ENCODE results near the gene OXCT1. TPM values are rescaled to one million over a fixed set of nuclear protein-coding genes. Genes with fewer than 3 reads are reported as not detected.

OXCT1 gene
- total RNA-seq, 1 donor from 2014 or later = 16.2 TPM

- Histone ChIP-seq H3K27me3 (no peaks in the 10 kb centered on the region), H3K4me1 (no peaks in the 10 kb centered on the region), H3K4me3 (no peak overlapping the region), H3K27ac (no peak overlapping the region), H3K9me3 (no peaks in the 10 kb centered on the region), H3K36me3 (no peaks in the 10 kb centered on the region)
- DNase-seq (no peak), ATAC-seq (no peak)
- TF ChIP-seq, protein P1, sequence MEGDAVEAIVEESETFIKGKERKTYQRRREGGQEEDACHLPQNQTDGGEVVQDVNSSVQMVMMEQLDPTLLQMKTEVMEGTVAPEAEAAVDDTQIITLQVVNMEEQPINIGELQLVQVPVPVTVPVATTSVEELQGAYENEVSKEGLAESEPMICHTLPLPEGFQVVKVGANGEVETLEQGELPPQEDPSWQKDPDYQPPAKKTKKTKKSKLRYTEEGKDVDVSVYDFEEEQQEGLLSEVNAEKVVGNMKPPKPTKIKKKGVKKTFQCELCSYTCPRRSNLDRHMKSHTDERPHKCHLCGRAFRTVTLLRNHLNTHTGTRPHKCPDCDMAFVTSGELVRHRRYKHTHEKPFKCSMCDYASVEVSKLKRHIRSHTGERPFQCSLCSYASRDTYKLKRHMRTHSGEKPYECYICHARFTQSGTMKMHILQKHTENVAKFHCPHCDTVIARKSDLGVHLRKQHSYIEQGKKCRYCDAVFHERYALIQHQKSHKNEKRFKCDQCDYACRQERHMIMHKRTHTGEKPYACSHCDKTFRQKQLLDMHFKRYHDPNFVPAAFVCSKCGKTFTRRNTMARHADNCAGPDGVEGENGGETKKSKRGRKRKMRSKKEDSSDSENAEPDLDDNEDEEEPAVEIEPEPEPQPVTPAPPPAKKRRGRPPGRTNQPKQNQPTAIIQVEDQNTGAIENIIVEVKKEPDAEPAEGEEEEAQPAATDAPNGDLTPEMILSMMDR (IDR thresholded peaks at IDR 0.05) = no peak
- intact Hi-C loops (cut with DNase I) = no loop called here
Measured at GRCh38 chr5:41885286-41885685, 15.1 kb upstream of the OXCT1 start.

GRCh38 chr5:41883936-41884335 lies 13.7 kb upstream of the OXCT1 start:
- intact Hi-C loops (cut with DNase I) = no loop called here
- no peaks in the 10 kb centered on the region for H3K27me3 ChIP-seq
- no peaks in the 10 kb centered on the region for H3K36me3 ChIP-seq
- DNase-seq (no peak), ATAC-seq (no peak)
- H3K4me3 ChIP-seq = no peak overlapping the region
- TF ChIP-seq, protein P1 (IDR thresholded peaks at IDR 0.05) = no peak
- no peaks in the 10 kb centered on the region for H3K9me3 ChIP-seq
- no peak overlapping the region for H3K27ac ChIP-seq
- no peaks in the 10 kb centered on the region for H3K4me1 ChIP-seq

DNA sequence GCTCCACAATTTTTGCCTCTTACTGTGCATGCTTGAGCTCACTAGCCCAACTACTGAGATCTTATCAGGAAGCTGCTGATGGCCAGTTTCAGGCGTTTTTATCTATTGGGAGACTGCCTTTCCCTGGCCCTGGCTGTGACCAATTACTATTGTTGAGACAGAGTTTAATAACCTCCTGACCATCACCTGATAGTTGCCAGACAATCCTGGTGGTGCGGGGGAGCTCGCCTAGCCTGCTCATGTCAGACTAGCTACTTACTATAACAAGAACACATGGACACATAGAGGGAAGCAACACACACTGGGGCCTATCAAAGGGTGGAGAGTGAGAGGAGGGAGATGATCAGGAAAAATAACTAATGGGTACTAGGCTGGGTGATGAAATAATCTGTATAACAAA lies 13.0 kb upstream of the OXCT1 start:
- Histone ChIP-seq H3K36me3 (no peaks in the 10 kb centered on the region), H3K27ac (no peak overlapping the region), H3K4me1 (no peaks in the 10 kb centered on the region), H3K27me3 (no peaks in the 10 kb centered on the region), H3K9me3 (no peaks in the 10 kb centered on the region), H3K4me3 (no peak overlapping the region)
- TF ChIP-seq, protein P1 (IDR thresholded peaks at IDR 0.05) = no peak
- intact Hi-C loops (cut with DNase I) = no loop called here
- no peak for DNase-seq
- ATAC-seq = no peak

- Histone ChIP-seq H3K36me3 (no peaks in the 10 kb centered on the region), H3K4me1 (no peaks in the 10 kb centered on the region), H3K27ac (no peak overlapping the region), H3K4me3 (no peak overlapping the region), H3K27me3 (no peaks in the 10 kb centered on the region), H3K9me3 (no peaks in the 10 kb centered on the region)
- TF ChIP-seq, protein P1 (IDR thresholded peaks at IDR 0.05) = no peak
- intact Hi-C loops (cut with DNase I) = no loop called here
- DNase-seq (no peak), ATAC-seq (no peak)
Measured at GRCh38 chr5:41882765-41883164, 12.5 kb upstream of the OXCT1 start.

GRCh38 chr5:41878643-41879478 lies 8.6 kb upstream of the OXCT1 start:
- DNase-seq = no peak
- Histone ChIP-seq H3K4me3 (no peak overlapping the region), H3K9me3 (no peaks in the 10 kb centered on the region), H3K4me1 (no peaks in the 10 kb centered on the region), H3K36me3 (no peaks in the 10 kb centered on the region), H3K27me3 (no peaks in the 10 kb centered on the region), H3K27ac (no peak overlapping the region)
- ATAC-seq = no peak
- TF ChIP-seq, protein P1 (IDR thresholded peaks at IDR 0.05) = no peak
- intact Hi-C loops (cut with DNase I) = no loop called here

Data from upper lobe of right lung (tissue), 1 donor.